ENCODE results near the gene ZNF140.

Gene ZNF140

GRCh38 chr12:133130038-133130807 is 49.5 kb downstream of the ZNF140 start, which contains the start of the genes ZNF10 and ZNF891:
ZNF10 (plus strand) TSS chr12:133130627; CDS start chr12:133144493, 13,866 bp downstream.
ZNF891 (minus strand) TSS chr12:133130274; CDS start chr12:133121918, 8,356 bp downstream.
- DNase-seq (ENCODE audit: low spot score) (peak; percentile 93), FAIRE-seq (peak; percentile 97)

GRCh38 chr12:133130808-133131128 is 50.0 kb downstream of the ZNF140 start:
- DNase-seq (ENCODE audit: low spot score) (no peak), FAIRE-seq (no peak)

- no peak for FAIRE-seq
- DNase-seq (ENCODE audit: low spot score), result no peak
These were observed 55.0 kb downstream of the ZNF140 start for GRCh38 chr12:133135747-133136146.

- no peak for DNase-seq (ENCODE audit: low spot score)
- no peak for FAIRE-seq
These were observed 65.3 kb downstream of the ZNF140 start for GRCh38 chr12:133145981-133146380.

GRCh38 chr12:133156125-133156690 is 75.5 kb downstream of the ZNF140 start:
- DNase-seq (ENCODE audit: low spot score), result no peak
- FAIRE-seq, result no peak

All from urothelium cell line (cell line).